Naive B cell (primary cell): ENCODE results near the gene AGXT. TPM values are rescaled to one million over a fixed set of nuclear protein-coding genes. Genes with fewer than 3 reads are reported as not detected.

Experiments
- ATAC-seq, 2 donors: fragments of 150-1000 bp; cut with Tn5 transposase; 2 replicates each; pipeline ENCODE4 v1.10.0; 2021; ENCODE audit warnings: low read depth in 2 of 2, mild to moderate bottlenecking in 2 of 2, moderate library complexity in 2 of 2
- DNase-seq: peaks from one replicate; pipeline ENCODE4 v3.0.0; 2022
- H3K27ac Mint-ChIP-seq, 6 donors: one replicate each; pipeline ENCODE4 v1.8.0; 2020 to 2022; ENCODE audit warnings: mild to moderate bottlenecking in 6 of 6, mixed read lengths in 6 of 6, moderate library complexity in 5 of 6, inconsistent platforms in 2 of 6
- H3K27me3 Mint-ChIP-seq, 3 donors: one replicate each; pipeline ENCODE4 v1.8.0; 2021 to 2022; ENCODE audit warnings: mixed read lengths in 3 of 3, mild to moderate bottlenecking in 1 of 3
- H3K36me3 Mint-ChIP-seq, 2 donors: one replicate each; pipeline ENCODE4 v1.8.0; 2020 to 2022; ENCODE audit warnings: mixed read lengths in 2 of 2, inconsistent platforms in 1 of 2, mild to moderate bottlenecking in 1 of 2
- H3K4me1 Mint-ChIP-seq, 3 donors: one replicate each; pipeline ENCODE4 v1.8.0; 2020 to 2022; ENCODE audit warnings: mixed read lengths in 3 of 3, inconsistent platforms in 1 of 3, mild to moderate bottlenecking in 1 of 3, moderate library complexity in 1 of 3
- H3K4me3 Mint-ChIP-seq, 8 donors: one replicate each; pipeline ENCODE4 v1.8.0; 2020 to 2022; ENCODE audit warnings: mild to moderate bottlenecking in 8 of 8, mixed read lengths in 8 of 8, moderate library complexity in 8 of 8, inconsistent platforms in 2 of 8
- H3K9me3 Mint-ChIP-seq, 7 donors: one replicate each; pipeline ENCODE4 v1.8.0; 2020 to 2022; ENCODE audit warnings: mixed read lengths in 7 of 7, mild to moderate bottlenecking in 5 of 7, inconsistent platforms in 2 of 7, moderate library complexity in 1 of 7
- polyA plus RNA-seq, 6 donors: library from polyadenylated mRNA; unstranded; fragments of 300-500 nt; fragmentation: Illumina TruSeq; gene quantifications; one replicate each; pipeline ENCODE4 v1.2.3, GENCODE V29; 2021; ENCODE audit warnings: low read depth in 6 of 6

The AGXT gene
- polyA plus RNA-seq = not detected

DNA sequence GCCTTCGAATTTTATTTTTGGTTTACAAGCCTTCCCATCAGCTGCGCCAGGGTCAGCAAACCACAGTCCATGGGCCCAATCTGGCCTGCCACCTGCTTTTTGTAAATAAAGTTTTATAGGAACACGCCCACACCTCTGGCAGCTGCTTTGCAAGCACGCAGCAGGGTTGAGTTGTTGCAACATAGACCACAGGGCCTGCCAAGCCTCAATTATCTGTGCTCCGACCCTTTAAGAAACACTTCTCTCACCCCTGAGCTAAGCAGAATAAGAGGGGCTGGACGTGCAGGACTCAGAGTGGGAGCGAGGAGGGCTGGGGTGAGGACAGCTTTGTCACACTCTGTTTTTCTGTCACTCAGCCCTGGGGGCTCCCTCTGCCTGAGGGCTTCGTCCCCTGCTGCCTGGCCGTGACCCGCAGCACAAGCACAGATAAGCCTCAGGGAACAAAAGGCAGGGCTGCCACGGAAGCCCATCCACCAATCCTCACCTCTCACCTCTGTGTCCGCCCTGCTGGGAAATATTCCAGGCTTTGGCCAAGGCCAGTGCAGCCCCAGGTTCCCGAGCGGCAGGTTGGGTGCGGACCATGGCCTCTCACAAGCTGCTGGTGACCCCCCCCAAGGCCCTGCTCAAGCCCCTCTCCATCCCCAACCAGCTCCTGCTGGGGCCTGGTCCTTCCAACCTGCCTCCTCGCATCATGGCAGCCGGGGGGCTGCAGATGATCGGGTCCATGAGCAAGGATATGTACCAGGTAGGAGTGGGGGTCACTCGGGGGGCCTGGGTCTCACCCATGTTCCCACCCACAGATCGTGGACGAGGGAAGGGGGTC, at the start of gene AGXT:
Gene AGXT (plus strand): TSS at position 539 of the 823 bp plus-strand sequence. CDS start 42 bp downstream, at position 581.
- Mint-ChIP-seq H3K36me3 (no peaks in the 10 kb centered on the region), H3K9me3 (no peaks in the 10 kb centered on the region), H3K4me1 (no peaks in the 10 kb centered on the region), H3K27me3 (peaks cover 13 to 38% (median 15%) of the 10 kb centered on the region in 3 donors), H3K4me3 (no peak within 1 kb of the TSS), H3K27ac (peak within 1 kb of the TSS in 1 of 6 donors; percentile 70)
- DNase-seq = no peak
- no peak for ATAC-seq

DNA sequence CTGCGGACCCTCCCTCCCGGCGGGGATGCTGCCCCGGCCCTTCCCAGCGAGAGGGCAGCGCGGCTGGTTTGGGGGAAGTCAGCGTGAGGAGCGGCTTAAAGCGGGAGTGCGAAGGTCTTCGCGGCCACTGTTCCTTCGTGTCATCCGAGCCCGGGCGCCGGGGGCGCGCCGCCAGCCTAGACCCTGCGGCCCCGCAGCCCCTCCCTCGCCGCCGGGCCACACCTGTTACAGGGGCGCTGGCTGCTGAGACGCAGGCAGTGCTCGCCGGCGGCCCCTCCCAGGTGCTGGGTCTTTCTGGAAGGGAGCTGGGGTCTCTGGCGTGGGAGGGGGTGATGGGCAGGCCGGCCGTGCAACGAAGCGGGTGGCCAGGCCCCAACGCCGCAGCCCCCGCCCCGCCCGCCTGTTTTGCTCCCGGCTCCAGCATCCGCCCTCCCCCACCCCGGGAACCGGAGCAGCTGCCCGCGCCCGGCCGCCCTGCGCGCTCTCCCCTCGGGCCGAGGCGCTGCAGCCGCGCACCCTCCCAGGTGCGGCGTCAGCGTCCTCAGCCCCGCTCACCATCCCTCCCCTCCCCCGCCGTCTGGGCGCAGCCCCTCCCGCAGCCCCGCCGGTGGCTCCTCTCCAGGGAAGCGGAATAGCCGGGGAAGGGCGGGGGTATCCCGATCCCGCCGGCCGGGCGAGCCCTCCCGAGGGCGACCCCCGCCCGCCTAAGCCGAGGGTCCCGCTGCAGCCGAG, 49.3 kb upstream of the AGXT start:
- no peak for ATAC-seq
- Mint-ChIP-seq H3K27ac (no peak overlapping the region), H3K4me1 (peaks cover 5 to 11% (median 8%) of the 10 kb centered on the region in 3 donors), H3K27me3 (peaks cover 42 to 71% (median 61%) of the 10 kb centered on the region in 3 donors), H3K9me3 (peaks cover 3 to 13% (median 8%) of the 10 kb centered on the region in 7 donors), H3K36me3 (peaks cover 3 to 11% of the 10 kb centered on the region in 2 donors), H3K4me3 (peak overlapping the region in 2 of 8 donors; percentile 32 to 41)
- no peak for DNase-seq

DNA sequence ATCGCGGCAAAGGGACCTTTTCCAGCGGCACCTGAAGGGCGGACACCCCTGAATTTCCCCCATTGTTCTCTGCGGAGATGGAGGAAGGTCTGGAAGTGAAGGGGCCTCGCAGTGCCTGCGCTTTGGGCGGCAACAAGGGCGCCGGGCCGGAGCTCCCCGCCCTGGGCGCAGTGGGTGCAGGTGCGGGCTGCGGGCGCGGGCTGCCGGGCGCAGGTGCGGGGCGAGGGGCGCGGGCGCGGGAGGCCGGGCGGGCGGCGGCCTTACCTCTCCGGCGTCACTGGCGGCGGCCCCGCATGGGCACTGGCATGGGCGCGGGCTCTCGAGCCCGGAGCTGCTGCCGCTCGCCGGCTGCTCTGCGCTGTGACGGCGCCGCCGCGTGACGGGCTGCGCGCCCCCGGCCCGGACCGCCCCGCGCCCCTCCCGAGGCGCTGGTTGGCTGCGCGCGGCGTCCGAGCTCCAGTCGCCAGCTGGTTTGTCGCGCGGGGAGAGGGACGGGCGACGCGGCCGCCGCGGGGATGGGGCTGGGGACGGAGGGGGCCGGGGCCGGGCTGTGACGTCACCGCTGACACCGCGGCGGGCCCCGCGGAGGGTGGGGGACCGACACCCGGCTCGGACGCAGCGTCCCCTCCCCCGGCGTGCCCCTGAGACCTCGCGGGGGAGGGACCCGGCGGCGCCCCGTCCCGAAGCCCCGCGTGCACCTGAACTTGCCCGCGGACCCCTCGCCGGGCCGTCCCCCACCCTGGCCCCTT, 48.6 kb upstream of the AGXT start, which contains the start of gene KIF1A:
Gene KIF1A (minus strand): TSS at position 362 of the 749 bp plus-strand sequence. CDS start 22,467 bp downstream, outside the sequence.
- DNase-seq (no peak), ATAC-seq (peak in 1 of 2 donors; percentile 38)
- peaks cover 48 to 75% (median 64%) of the 10 kb centered on the region in 3 donors for H3K27me3 Mint-ChIP-seq
- H3K4me1 Mint-ChIP-seq = peaks cover 5 to 11% (median 8%) of the 10 kb centered on the region in 3 donors
- peaks cover 3 to 8% of the 10 kb centered on the region in 2 donors for H3K36me3 Mint-ChIP-seq
- H3K27ac Mint-ChIP-seq = no peak within 1 kb of the TSS
- H3K4me3 Mint-ChIP-seq = peak within 1 kb of the TSS in 6 of 8 donors; percentile 29 to 72 (median 50)
- H3K9me3 Mint-ChIP-seq = peaks cover 2 to 11% (median 6%) of the 10 kb centered on the region in 7 donors

DNA sequence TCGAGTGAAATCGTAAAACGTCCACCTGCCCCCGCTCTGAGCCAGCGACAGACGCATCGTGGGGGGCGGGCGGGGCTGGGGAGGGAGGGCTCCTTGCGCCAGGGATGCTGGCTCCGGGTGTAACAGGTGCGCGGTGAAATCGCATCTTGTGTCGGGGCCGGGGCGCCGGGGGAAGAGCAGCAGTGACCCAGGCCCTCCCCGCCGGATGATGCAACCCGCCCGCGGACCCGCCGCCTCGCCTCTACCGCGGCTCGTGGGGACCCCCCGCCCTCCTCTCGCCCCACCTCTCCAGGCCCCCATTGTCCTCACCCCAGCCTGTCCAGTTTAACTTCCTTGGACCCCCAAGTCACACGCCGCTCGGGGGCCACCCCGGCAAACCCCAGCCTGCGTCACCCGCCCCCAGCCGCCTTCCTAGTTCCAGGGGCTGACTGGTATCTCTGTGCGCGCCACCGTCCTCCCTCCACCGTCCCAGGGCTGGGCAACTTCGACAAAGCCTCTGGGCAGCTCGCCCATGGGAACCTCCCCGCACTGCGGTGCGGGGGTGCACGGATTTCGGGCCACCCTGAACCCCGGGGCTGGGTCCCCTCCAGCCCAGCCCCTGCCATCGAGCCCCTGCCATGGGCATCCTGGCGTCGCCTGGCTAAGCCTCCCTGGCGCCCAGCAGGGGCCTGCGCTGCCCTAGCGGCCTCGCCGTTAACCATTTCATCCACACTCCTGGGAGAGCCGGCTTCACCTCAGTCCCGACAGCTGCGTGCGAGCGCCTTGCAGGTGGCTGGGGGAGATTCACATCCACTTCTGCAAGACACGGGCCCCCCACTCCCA, 47.8 kb upstream of the AGXT start:
- Mint-ChIP-seq H3K36me3 (peaks cover 3 to 8% of the 10 kb centered on the region in 2 donors), H3K4me3 (peak overlapping the region; percentile 9 to 86 (median 60)), H3K27me3 (peaks cover 51 to 76% (median 65%) of the 10 kb centered on the region in 3 donors), H3K4me1 (peaks cover 5 to 11% (median 8%) of the 10 kb centered on the region in 3 donors), H3K9me3 (peaks cover 2 to 11% (median 6%) of the 10 kb centered on the region in 7 donors), H3K27ac (no peak overlapping the region)
- DNase-seq = no peak
- peak; percentile 11 to 35 for ATAC-seq

DNA sequence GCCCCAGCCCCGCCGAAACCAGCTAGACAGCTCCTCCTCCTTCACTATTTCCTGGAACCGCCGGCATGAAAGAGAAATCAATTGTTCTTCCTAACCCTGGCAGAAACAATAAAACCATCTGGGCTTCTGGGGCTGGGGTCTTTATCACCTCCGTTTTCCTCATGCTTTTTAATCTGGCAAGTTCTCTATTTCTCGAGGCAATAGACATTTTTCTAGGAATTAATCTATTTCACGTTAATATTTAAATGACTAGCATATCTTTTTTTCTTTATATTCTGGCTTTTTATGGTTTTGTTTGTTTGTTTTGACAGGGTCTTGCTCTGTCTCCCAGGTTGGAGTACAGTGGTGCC, 47.2 kb upstream of the AGXT start:
- H3K36me3 Mint-ChIP-seq = peaks cover 3 to 8% of the 10 kb centered on the region in 2 donors
- ATAC-seq = no peak
- peak overlapping the region in 7 of 8 donors; percentile 8 to 86 (median 56) for H3K4me3 Mint-ChIP-seq
- peaks cover 2 to 11% (median 6%) of the 10 kb centered on the region in 7 donors for H3K9me3 Mint-ChIP-seq
- peak overlapping the region in 1 of 6 donors; percentile 51 for H3K27ac Mint-ChIP-seq
- H3K4me1 Mint-ChIP-seq = peaks cover 5 to 11% (median 8%) of the 10 kb centered on the region in 3 donors
- peaks cover 50 to 76% (median 65%) of the 10 kb centered on the region in 3 donors for H3K27me3 Mint-ChIP-seq
- no peak for DNase-seq

DNA sequence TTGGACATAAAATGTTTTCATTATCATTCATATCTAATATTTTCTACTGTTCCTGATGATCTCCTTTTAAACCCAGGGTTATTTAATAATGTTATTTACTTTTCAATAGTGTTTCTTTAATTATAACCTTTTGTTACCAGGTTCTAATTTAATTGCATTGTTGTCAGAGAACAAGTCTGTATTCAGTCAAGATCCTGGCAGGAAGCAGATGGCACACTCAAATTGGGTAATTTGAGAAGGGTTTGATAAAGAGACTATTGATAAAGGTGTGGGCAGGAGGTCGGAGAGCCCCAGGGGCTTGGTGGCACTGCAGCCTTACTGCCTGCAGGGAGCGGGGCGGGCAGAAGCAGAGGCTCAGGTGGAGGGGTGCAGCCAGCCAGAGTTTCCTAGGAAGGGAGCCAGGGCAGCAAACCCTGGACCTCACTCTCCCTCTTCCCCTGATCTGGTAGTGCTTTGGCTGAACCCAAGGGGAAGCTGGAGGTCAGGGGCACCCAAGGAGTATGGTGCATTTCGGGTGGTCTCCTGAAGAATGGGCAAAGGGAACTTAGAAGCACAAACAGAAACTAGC, 46.3 kb upstream of the AGXT start:
- Mint-ChIP-seq H3K4me1 (peaks cover 5 to 11% (median 8%) of the 10 kb centered on the region in 3 donors), H3K27me3 (peaks cover 53 to 77% (median 68%) of the 10 kb centered on the region in 3 donors), H3K36me3 (peaks cover 3 to 8% of the 10 kb centered on the region in 2 donors), H3K9me3 (peaks cover 2 to 11% (median 6%) of the 10 kb centered on the region in 7 donors), H3K4me3 (peak overlapping the region in 4 of 8 donors; percentile 44 to 72 (median 54)), H3K27ac (no peak overlapping the region)
- DNase-seq (no peak), ATAC-seq (no peak)

DNA sequence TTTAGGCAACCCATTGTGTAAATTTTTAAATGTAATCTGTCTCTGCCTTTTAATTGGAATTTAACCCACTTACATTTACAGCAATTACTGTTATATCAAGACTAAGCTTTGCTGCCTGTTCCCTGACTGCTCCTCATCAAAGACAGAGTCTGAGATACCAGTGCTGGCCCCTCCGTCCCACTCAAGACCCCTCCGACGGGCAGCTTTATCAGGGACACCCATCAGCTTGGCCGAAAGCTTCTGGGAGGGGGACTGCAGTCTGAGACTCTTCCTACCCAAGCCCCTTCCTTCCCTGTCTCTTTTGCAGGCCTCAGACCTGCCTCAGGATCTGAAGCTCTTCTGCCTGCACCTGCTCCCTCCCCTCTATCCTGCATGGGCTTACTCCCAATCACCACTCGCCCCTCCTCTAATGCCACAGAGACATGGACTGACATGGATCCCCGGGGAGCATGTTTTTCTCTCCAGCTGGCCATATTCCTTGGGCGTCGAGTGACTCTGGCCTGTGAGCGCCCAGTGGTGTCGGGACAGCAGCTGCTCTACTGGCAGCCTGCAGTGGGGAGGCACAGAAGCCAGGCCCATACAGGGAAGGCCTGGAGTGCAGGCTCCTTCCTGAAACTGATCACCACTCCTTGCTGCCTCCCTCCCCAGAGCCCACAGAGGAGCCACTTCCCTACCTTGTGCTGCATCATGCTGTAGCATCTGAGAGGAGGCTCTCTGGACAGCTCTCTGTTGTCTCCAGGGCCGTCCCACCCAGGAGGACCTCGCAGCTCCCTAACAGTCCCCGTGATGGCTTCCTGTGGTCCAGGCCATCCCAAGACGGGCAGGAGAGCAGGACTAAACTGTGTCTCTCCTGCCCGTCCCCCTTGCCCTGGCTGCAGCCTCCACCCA, 44.9 kb upstream of the AGXT start:
- ATAC-seq (no peak), DNase-seq (no peak)
- Mint-ChIP-seq H3K27ac (no peak overlapping the region), H3K4me1 (peaks cover 5 to 9% (median 8%) of the 10 kb centered on the region in 3 donors), H3K9me3 (peaks cover 2 to 11% (median 6%) of the 10 kb centered on the region in 7 donors), H3K36me3 (peaks cover 3 to 8% of the 10 kb centered on the region in 2 donors), H3K4me3 (no peak overlapping the region), H3K27me3 (peaks cover 55 to 77% (median 72%) of the 10 kb centered on the region in 3 donors)

DNA sequence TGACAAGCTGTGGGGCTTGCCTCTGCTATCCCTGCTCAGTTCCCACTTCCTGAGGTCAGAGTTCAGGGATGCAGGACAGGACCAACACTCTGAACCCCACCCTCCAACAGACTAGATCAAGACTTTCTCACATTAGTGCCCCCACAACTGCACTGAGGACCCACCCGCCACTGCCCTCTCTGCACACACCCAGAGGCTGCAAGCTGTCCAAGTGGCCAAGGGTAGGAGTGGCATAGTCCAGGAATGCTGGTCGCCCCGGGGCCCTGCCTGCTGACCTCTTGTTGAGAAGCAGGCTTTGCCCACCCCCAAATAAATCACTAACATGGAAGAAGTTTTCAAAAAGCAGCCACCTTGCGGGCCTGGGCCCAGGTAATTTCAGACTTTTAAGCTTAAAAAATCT, 43.1 kb upstream of the AGXT start:
- Mint-ChIP-seq H3K27ac (no peak overlapping the region), H3K9me3 (peaks cover 2 to 12% (median 7%) of the 10 kb centered on the region in 7 donors), H3K4me3 (no peak overlapping the region), H3K36me3 (peaks cover 3 to 8% of the 10 kb centered on the region in 2 donors), H3K4me1 (peaks cover 5 to 9% (median 8%) of the 10 kb centered on the region in 3 donors), H3K27me3 (peaks cover 65 to 87% (median 72%) of the 10 kb centered on the region in 3 donors)
- ATAC-seq (no peak), DNase-seq (no peak)

DNA sequence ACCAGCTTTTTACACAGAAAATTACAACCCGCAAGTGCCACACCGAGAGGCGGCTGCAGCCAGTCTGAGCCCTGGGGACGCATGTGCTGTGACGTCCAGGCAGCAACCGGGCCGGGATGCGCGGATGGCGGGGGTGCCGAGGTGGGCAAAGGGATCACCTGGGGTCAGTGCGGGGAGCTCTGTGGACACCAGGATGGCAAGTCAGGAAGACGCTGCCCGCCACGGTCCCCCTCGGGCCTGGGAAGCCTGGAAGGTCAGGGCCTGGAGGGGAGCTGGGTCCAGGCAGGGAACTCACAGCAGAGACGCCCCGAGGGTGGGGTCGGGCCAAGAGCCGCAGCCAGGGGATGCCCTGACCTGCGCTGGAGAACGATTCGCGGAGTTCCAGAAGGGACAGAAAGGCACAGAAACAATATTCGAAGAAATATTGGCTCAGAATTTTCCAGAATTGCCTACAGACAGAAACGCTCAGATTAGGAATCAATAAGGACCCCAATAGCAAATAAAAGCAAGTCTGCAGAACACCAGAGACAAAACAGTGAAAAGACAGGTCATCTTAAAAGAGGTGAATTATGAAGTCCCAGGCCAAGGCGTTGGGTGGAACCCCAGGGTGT, 36.9 kb upstream of the AGXT start:
- H3K27ac Mint-ChIP-seq = peak overlapping the region in 2 of 6 donors; percentile 41 to 74
- peaks cover 0 to 4% (median 3%) of the 10 kb centered on the region in 3 donors for H3K4me1 Mint-ChIP-seq
- H3K27me3 Mint-ChIP-seq = peaks cover 16 to 42% (median 26%) of the 10 kb centered on the region in 3 donors
- H3K9me3 Mint-ChIP-seq = peaks cover 0 to 3% (median 0%) of the 10 kb centered on the region in 7 donors
- DNase-seq (no peak), ATAC-seq (no peak)
- no peaks in the 10 kb centered on the region for H3K36me3 Mint-ChIP-seq
- peak overlapping the region in 6 of 8 donors; percentile 6 to 80 (median 60) for H3K4me3 Mint-ChIP-seq

DNA sequence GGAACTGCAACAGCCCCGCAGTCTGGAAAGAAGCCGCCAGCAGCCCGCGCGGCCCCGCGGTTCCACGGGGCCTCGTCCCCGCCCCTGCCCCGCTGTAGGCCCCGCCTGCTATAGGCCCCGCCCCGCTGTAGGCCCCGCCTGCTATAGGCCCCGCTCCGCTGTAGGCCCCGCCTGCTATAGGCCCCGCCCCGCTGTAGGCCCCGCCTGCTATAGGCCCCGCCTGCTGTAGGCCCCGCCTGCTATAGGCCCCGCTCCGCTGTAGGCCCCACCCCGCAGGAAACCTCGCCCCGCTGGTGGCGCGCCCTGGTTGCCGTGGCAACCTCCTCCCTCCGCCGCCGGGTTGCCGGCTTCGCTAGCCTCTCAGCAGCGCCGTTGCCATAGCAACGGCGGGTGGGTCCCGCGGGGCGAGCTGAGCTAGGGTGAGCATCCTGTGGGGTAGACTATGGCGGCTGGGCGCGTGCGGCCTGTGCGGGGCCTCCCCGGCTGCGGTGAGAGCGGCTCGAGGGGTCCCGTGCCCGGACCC, 36.4 kb upstream of the AGXT start:
- no peaks in the 10 kb centered on the region for H3K36me3 Mint-ChIP-seq
- H3K27me3 Mint-ChIP-seq = peaks cover 16 to 36% (median 25%) of the 10 kb centered on the region in 3 donors
- H3K27ac Mint-ChIP-seq = peak overlapping the region in 3 of 6 donors; percentile 85 to 93 (median 86)
- DNase-seq (peak; percentile 94), ATAC-seq (peak; percentile 88 to 90)
- peaks cover 0 to 4% (median 3%) of the 10 kb centered on the region in 3 donors for H3K4me1 Mint-ChIP-seq
- peak overlapping the region in 5 of 8 donors; percentile 10 to 80 (median 61) for H3K4me3 Mint-ChIP-seq
- H3K9me3 Mint-ChIP-seq = peaks cover 0 to 3% (median 0%) of the 10 kb centered on the region in 7 donors
